GM18526 (cell line): ENCODE results near the gene SLC39A1.

Experiments used
- POLR2A ChIP-seq: IDR thresholded peaks from 3 replicates; pipeline ENCODE4 v1.6.1; 2011; ENCODE audit not compliant: insufficient read length; ENCODE audit errors: extremely low read depth

Gene SLC39A1

GRCh38 chr1:153928791-153929341, 34.5 kb downstream of the SLC39A1 start:
- TF ChIP-seq POLR2A: no peak

GRCh38 chr1:153928245-153928644, 35.1 kb downstream of the SLC39A1 start:
- no peak for TF ChIP-seq POLR2A

- no peak for TF ChIP-seq POLR2A
These were observed 36.9 kb downstream of the SLC39A1 start for GRCh38 chr1:153926405-153926804.

GRCh38 chr1:153922972-153923925, 40.1 kb downstream of the SLC39A1 start, which contains the start of gene GATAD2B:
Gene GATAD2B, minus strand, starts transcription at chr1:153922972. Its CDS starts 94,625 bp downstream, at chr1:153828347.
- TF ChIP-seq POLR2A: peak; percentile 69

- TF ChIP-seq POLR2A: peak; percentile 27
These were observed 41.0 kb downstream of the SLC39A1 start for GRCh38 chr1:153922076-153922971.

GRCh38 chr1:153921803-153922075, 41.6 kb downstream of the SLC39A1 start:
- TF ChIP-seq POLR2A: no peak

GRCh38 chr1:153921080-153921802, 42.1 kb downstream of the SLC39A1 start:
- TF ChIP-seq POLR2A: no peak

GRCh38 chr1:153919876-153920852, 43.2 kb downstream of the SLC39A1 start:
- TF ChIP-seq POLR2A: no peak

- no peak for TF ChIP-seq POLR2A
These were observed 47.0 kb downstream of the SLC39A1 start for GRCh38 chr1:153916297-153916696.

GRCh38 chr1:153912349-153912748, 51.0 kb downstream of the SLC39A1 start:
- TF ChIP-seq POLR2A: no peak
